H1 (cell line): ENCODE results near the gene FAHD1. TPM values are rescaled to one million over a fixed set of nuclear protein-coding genes. Genes with fewer than 3 reads are reported as not detected.

Experiments
- CBX8 ChIP-seq: fragments of 300-800, 300-1000 bp; sonication (generic); IDR thresholded peaks from 2 replicates; pipeline ENCODE4 v1.7.1; 2016; ENCODE audit warnings: low read depth, low read length, borderline replicate concordance
- CTBP2 ChIP-seq: IDR thresholded peaks from 2 replicates; pipeline ENCODE4 v1.7.0; 2011; ENCODE audit warnings: borderline replicate concordance, mild to moderate bottlenecking, moderate library complexity, mixed read lengths, low read length; ENCODE audit not compliant: insufficient read depth, insufficient read length
- SP2 ChIP-seq: IDR thresholded peaks from 2 replicates; pipeline ENCODE4 v1.6.1; 2012; ENCODE audit warnings: mild to moderate bottlenecking, low read length, inconsistent platforms
- SP4 ChIP-seq: IDR thresholded peaks from 2 replicates; pipeline ENCODE4 v1.6.1; 2012; ENCODE audit warnings: low read length, inconsistent platforms
- polyA plus RNA-seq, 7 experiments: library from polyadenylated mRNA; depleted of rRNA in 3 of 7; stranded (reverse) in 5 of 7; unstranded in 2 of 7; fragments of >200 nt in 5 of 7; fragments of 200-250 nt in 2 of 7; gene quantifications; 1 replicate in 5 of 7; 2 replicates in 1 of 7; 4 replicates in 1 of 7; pipeline versions ENCODE4 v1.2.1 to v1.2.3, GENCODE V29; 2011 to 2013; ENCODE audit warnings: missing spikeins in 2 of 7, mixed read lengths in 2 of 7
- total RNA-seq: library from RNA; stranded (reverse); fragmentation: NEBNext Ultra II Directional; extraction: Animal tissue kit (Norgen Biotek cat#: 25700); gene quantifications from 2 replicates; pipeline ENCODE4 v1.2.1, GENCODE V29; 2021
- TF ChIP-seq, protein P1 (sequence below): fragments of 300-600 bp; sonication (generic); IDR thresholded peaks from 2 replicates; pipeline ENCODE4 v1.7.1; 2012; ENCODE audit warnings: low read length, moderate library complexity, mild to moderate bottlenecking, inconsistent platforms; ENCODE audit not compliant: insufficient replicate concordance

The FAHD1 gene
- total and polyA plus RNA-seq, 2 of the 8 experiments (the other 6 are each of a cell fraction or from before 2014, with no cell fraction given) = 20.4 to 31.9 TPM

DNA sequence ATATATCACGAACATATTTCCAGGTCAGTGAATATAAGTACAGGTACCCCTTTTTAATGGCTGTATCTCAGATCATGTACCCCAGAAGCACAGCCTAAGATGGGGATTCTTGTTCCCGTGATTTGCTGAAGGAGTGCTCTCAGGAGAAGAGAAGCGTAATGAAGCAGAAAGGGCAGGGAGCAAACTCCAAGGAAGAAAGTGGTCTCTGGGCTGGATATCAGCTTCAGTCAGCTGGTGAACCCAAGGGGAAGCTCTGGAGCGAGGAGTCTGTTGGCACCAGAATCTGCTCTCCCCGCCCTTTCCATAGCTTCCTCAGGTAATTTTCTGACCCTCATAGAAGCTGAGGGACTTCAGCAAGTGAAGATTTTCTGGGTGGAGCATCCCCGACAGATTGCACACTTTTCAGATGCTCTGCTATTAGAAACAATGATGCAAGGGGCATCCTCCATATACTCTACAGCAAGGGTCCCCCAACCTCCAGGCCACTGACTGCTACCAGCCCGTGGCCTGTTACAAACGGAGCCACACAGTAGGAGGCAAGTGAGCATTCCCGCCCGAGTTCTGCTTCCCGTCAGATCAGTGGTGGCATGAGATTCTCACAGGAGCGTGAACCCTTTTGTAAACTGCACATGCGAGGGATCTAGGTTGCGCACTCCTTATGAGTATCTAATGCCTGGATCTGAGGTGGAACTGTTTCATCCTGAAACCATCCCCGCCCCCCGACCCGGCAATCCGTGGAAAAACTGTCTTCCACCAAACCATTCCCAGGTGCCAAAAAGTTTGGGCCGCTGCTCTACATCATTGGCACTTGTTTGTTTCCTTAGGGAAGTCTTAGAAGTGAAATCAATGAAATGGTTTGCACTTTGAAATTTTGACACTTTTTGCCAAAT, 4.4 kb downstream of the FAHD1 start (continued):
- TF ChIP-seq, protein P1, sequence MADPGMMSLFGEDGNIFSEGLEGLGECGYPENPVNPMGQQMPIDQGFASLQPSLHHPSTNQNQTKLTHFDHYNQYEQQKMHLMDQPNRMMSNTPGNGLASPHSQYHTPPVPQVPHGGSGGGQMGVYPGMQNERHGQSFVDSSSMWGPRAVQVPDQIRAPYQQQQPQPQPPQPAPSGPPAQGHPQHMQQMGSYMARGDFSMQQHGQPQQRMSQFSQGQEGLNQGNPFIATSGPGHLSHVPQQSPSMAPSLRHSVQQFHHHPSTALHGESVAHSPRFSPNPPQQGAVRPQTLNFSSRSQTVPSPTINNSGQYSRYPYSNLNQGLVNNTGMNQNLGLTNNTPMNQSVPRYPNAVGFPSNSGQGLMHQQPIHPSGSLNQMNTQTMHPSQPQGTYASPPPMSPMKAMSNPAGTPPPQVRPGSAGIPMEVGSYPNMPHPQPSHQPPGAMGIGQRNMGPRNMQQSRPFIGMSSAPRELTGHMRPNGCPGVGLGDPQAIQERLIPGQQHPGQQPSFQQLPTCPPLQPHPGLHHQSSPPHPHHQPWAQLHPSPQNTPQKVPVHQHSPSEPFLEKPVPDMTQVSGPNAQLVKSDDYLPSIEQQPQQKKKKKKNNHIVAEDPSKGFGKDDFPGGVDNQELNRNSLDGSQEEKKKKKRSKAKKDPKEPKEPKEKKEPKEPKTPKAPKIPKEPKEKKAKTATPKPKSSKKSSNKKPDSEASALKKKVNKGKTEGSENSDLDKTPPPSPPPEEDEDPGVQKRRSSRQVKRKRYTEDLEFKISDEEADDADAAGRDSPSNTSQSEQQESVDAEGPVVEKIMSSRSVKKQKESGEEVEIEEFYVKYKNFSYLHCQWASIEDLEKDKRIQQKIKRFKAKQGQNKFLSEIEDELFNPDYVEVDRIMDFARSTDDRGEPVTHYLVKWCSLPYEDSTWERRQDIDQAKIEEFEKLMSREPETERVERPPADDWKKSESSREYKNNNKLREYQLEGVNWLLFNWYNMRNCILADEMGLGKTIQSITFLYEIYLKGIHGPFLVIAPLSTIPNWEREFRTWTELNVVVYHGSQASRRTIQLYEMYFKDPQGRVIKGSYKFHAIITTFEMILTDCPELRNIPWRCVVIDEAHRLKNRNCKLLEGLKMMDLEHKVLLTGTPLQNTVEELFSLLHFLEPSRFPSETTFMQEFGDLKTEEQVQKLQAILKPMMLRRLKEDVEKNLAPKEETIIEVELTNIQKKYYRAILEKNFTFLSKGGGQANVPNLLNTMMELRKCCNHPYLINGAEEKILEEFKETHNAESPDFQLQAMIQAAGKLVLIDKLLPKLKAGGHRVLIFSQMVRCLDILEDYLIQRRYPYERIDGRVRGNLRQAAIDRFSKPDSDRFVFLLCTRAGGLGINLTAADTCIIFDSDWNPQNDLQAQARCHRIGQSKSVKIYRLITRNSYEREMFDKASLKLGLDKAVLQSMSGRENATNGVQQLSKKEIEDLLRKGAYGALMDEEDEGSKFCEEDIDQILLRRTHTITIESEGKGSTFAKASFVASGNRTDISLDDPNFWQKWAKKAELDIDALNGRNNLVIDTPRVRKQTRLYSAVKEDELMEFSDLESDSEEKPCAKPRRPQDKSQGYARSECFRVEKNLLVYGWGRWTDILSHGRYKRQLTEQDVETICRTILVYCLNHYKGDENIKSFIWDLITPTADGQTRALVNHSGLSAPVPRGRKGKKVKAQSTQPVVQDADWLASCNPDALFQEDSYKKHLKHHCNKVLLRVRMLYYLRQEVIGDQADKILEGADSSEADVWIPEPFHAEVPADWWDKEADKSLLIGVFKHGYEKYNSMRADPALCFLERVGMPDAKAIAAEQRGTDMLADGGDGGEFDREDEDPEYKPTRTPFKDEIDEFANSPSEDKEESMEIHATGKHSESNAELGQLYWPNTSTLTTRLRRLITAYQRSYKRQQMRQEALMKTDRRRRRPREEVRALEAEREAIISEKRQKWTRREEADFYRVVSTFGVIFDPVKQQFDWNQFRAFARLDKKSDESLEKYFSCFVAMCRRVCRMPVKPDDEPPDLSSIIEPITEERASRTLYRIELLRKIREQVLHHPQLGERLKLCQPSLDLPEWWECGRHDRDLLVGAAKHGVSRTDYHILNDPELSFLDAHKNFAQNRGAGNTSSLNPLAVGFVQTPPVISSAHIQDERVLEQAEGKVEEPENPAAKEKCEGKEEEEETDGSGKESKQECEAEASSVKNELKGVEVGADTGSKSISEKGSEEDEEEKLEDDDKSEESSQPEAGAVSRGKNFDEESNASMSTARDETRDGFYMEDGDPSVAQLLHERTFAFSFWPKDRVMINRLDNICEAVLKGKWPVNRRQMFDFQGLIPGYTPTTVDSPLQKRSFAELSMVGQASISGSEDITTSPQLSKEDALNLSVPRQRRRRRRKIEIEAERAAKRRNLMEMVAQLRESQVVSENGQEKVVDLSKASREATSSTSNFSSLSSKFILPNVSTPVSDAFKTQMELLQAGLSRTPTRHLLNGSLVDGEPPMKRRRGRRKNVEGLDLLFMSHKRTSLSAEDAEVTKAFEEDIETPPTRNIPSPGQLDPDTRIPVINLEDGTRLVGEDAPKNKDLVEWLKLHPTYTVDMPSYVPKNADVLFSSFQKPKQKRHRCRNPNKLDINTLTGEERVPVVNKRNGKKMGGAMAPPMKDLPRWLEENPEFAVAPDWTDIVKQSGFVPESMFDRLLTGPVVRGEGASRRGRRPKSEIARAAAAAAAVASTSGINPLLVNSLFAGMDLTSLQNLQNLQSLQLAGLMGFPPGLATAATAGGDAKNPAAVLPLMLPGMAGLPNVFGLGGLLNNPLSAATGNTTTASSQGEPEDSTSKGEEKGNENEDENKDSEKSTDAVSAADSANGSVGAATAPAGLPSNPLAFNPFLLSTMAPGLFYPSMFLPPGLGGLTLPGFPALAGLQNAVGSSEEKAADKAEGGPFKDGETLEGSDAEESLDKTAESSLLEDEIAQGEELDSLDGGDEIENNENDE = no peak
- no peak for TF ChIP-seq SP2
- no peak for TF ChIP-seq CBX8
- no peak for TF ChIP-seq CTBP2
- no peak for TF ChIP-seq SP4
